Ovary (tissue), 3 donors: ENCODE results near the gene SLC6A6.

Experiments used
- CTCF ChIP-seq, 3 donors: fragments of 450-650 bp in 2 of 3; fragments of 200-600 bp in 1 of 3; IDR thresholded peaks; one replicate each; pipeline versions ENCODE4 v1.5.1 to v1.8.0; 2016 to 2022; ENCODE audit warnings: antibody characterized with exemption in 3 of 3, mild to moderate bottlenecking in 1 of 3
- POLR2A ChIP-seq: fragments of 450-650 bp; IDR thresholded peaks from one replicate; pipeline ENCODE4 v1.6.1; 2017; ENCODE audit warnings: antibody characterized with exemption, mild to moderate bottlenecking, moderate library complexity
- donor health status: DM: no; HTN: no; CAD: no.

- TF ChIP-seq CTCF (IDR thresholded peaks at IDR 0.05) (no peak), POLR2A (no peak)
These were observed 78.0 kb downstream of the SLC6A6 start for GRCh38 chr3:14480207-14481017.
